HG03280 (cell line): ENCODE data around the gene ENDOG.
"Not testable (repeated sequence)": the region's sequence is repeated elsewhere in the genome, so short reads cannot be mapped to it uniquely, and the experiment has no call there.

Experiments
- ATAC-seq: cut with Tn5 transposase; IDR thresholded peaks from one replicate; pipeline ENCODE4 v1.9.1; 2021; ENCODE audit warnings: mild to moderate bottlenecking, moderate library complexity; ENCODE audit not compliant: unreplicated experiment

The ENDOG gene

DNA sequence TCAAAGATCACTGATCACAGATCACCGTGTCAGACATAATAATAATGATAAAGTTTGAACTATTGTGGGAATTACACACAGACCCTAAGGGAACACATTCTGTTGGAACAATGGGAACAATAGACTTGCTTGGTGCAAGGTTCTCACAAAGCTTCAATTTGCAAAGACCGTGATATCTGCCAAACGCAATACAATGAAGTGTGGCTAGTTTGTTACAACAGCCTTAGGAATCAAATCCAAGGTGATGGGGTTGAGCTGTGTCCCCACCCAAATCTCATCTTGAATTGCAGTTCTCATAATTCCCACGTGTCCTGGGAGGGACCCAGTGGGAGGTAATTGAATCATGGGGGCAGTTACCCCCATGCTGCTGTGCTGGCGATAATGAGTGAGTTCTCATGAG, 42.6 kb downstream of the ENDOG start:
- no peak for ATAC-seq

DNA sequence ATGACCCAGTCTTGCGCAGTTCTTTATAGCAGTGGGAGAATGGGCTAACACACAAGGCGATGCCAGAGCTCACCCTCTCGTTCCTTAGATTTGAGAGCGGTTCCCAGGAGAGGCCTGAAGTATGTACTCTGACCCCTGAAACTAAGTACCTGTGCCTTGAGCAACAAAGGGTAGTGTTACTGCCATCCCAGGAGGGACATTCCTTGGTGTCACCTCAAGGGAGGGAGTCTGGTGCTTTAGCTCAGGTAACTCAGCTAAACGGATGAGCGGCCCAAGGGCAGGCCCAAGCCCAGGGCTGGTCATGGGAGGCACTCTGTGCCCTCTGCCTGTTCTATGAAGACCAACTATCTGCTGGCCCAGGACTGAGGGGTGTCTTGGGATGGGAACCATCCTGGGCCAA, 43.2 kb downstream of the ENDOG start:
- no peak for ATAC-seq

DNA sequence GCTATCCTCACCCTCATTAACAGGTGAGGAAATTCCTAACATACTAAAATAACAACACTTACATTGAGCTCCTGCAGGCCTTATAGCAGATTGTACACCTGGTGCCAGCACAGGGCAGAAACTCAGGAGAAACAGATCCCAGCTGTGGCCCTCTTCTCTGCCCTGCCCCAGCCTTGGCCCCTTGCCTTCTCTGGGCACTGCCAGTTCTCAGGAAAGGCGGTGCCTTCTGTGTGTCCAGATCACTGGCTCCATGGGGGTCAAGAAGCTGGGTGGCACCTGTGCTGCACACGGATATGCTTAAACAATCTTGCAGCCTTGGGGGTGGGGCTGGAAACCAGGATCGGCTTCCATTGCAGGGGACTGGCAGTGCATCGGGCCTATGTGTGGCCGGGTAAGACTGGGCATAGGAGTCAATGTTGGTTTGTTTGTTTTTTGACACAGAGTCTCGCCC, 44.1 kb downstream of the ENDOG start:
- ATAC-seq: no peak

DNA sequence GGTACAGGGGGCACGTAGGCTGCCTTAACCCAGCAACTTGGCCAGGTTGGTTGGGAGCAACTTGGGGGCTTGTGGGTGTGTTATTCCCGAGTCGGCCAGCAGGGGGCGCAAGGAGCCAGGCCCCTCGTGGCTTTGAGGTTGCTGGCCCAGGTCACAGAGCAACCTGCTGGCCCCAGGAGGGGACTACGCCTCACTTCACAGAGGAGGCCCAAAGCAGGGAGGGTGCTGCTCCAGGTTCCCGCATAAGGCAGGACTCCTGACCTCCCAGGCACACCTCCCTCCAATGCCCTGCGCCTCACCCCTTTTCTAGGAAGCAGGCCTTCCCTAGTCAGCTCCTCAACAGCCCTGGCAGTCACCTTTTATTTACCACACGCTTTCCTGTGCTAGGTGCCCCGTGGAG, 45.3 kb downstream of the ENDOG start:
- ATAC-seq: no peak

DNA sequence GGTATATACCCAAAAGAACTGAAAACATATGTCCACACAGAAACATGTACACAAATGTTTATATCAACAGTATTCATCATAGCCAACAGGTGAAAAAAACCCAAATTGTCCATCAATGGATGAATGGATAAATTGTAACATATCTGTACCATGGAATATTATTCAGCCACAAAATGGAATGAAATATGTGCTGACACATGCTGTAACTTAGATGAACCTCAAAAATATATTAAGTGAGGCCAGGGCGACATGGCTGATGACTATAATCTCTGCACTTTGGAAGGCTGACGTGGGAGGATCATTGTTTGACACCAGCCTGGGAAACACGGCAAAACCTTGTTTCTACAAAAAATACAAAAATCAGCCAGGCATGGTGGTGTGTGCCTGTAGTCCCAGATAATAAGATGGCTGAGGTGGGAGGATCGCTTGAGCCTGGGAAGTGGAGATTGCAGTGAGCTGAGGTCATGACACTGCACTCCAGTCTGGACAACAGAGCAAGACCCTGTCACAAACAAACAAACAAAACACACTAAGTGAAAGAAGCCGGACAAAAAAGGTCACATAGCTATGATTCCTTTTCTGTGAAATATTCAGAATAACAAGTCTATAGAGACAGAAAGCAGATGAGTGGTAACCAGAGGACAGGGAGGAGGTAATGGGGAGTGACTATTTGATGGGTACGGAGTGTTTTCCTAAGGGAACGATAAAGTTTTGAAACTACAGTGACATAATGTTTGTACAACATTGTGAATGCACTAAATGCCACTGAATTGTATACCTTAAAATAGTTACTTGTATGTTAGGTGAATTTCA, 52.0 kb downstream of the ENDOG start:
- no peak for ATAC-seq

DNA sequence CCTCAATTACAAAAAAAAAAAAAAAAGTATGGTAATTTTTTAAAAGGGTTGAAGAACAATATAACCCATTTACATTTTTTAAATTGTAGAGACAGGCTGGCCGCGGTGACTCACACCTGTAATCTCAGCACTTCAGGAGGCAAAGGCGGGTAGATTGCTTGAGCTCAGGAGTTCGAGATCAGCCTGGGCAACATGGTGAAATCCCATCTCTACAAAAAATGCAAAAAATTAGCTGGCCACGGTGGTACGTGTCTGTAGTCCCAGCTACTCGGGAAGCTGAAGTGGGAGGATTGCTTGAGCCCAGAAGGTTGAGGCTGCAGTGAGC, 52.6 kb downstream of the ENDOG start:
- not testable (repeated sequence) for ATAC-seq
